Glutamatergic neuron (in vitro differentiated cells): ENCODE measurements around the gene STPG3. TPM values are rescaled to one million over a fixed set of nuclear protein-coding genes. Genes with fewer than 3 reads are reported as not detected.

Experiments
- DNase-seq: peaks from one replicate; pipeline ENCODE4 v3.0.0; 2022
- H3K27ac Mint-ChIP-seq: one replicate; pipeline ENCODE4 v1.8.0; 2020; ENCODE audit warnings: mild to moderate bottlenecking, mixed read lengths, inconsistent platforms; ENCODE audit not compliant: unreplicated experiment
- H3K27me3 Mint-ChIP-seq: one replicate; pipeline ENCODE4 v1.8.0; 2020; ENCODE audit warnings: mild to moderate bottlenecking, moderate library complexity, mixed read lengths, inconsistent platforms; ENCODE audit not compliant: unreplicated experiment
- H3K36me3 Mint-ChIP-seq: one replicate; pipeline ENCODE4 v1.8.0; 2020; ENCODE audit warnings: mild to moderate bottlenecking, mixed read lengths, inconsistent platforms; ENCODE audit not compliant: unreplicated experiment
- H3K4me1 Mint-ChIP-seq: one replicate; pipeline ENCODE4 v1.8.0; 2020; ENCODE audit warnings: mild to moderate bottlenecking, low read depth, mixed read lengths, inconsistent platforms; ENCODE audit not compliant: unreplicated experiment
- H3K4me3 Mint-ChIP-seq: one replicate; pipeline ENCODE4 v1.8.0; 2020; ENCODE audit warnings: mild to moderate bottlenecking, mixed read lengths, inconsistent platforms; ENCODE audit not compliant: unreplicated experiment
- H3K9me3 Mint-ChIP-seq: one replicate; pipeline ENCODE4 v1.8.0; 2020; ENCODE audit warnings: mild to moderate bottlenecking, moderate library complexity, mixed read lengths, inconsistent platforms; ENCODE audit not compliant: unreplicated experiment
- CTCF ChIP-seq: fragments of 200-600 bp; sonication (generic); IDR thresholded peaks from one replicate; pipeline ENCODE4 v1.5.0; 2021; ENCODE audit not compliant: partially characterized antibody, unreplicated experiment
- total RNA-seq: library from RNA; stranded (reverse); fragmentation: NEBNext Ultra II Directional; extraction: Animal tissue kit (Norgen Biotek cat#: 25700); gene quantifications from one replicate; pipeline ENCODE4 v1.2.1, GENCODE V29; 2021; ENCODE audit not compliant: unreplicated experiment

Gene STPG3
- total RNA-seq, 1 donor from 2014 or later: not detected

GRCh38 chr9:137232101-137232500 is 19.0 kb upstream of the STPG3 start:
- H3K4me1 Mint-ChIP-seq: peaks cover 2% of the 10 kb centered on the region
- no peak for TF ChIP-seq CTCF
- no peak for DNase-seq
- no peak overlapping the region for H3K4me3 Mint-ChIP-seq
- H3K36me3 Mint-ChIP-seq: no peaks in the 10 kb centered on the region
- no peak overlapping the region for H3K27ac Mint-ChIP-seq
- H3K27me3 Mint-ChIP-seq: no peaks in the 10 kb centered on the region
- H3K9me3 Mint-ChIP-seq: no peaks in the 10 kb centered on the region

GRCh38 chr9:137232510-137232909 is 18.6 kb upstream of the STPG3 start:
- H3K36me3 Mint-ChIP-seq: no peaks in the 10 kb centered on the region
- no peaks in the 10 kb centered on the region for H3K9me3 Mint-ChIP-seq
- no peak for TF ChIP-seq CTCF
- DNase-seq: no peak
- H3K4me1 Mint-ChIP-seq: peaks cover 1% of the 10 kb centered on the region
- no peak overlapping the region for H3K4me3 Mint-ChIP-seq
- no peak overlapping the region for H3K27ac Mint-ChIP-seq
- no peaks in the 10 kb centered on the region for H3K27me3 Mint-ChIP-seq

GRCh38 chr9:137233143-137233980 is 17.7 kb upstream of the STPG3 start:
- no peak for TF ChIP-seq CTCF
- DNase-seq: no peak
- H3K4me1 Mint-ChIP-seq: peaks cover 2% of the 10 kb centered on the region

GRCh38 chr9:137234055-137234697 is 16.9 kb upstream of the STPG3 start:
- no peak overlapping the region for H3K4me3 Mint-ChIP-seq

More at GRCh38 chr9:137233143-137233980, 17.7 kb upstream of the STPG3 start:
- Mint-ChIP-seq H3K27ac (no peak overlapping the region), H3K36me3 (no peaks in the 10 kb centered on the region), H3K4me3 (no peak overlapping the region), H3K27me3 (no peaks in the 10 kb centered on the region), H3K9me3 (peaks cover 1% of the 10 kb centered on the region)

More at GRCh38 chr9:137234055-137234697, 16.9 kb upstream of the STPG3 start:
- no peak overlapping the region for H3K27ac Mint-ChIP-seq
- H3K4me1 Mint-ChIP-seq: peaks cover 8% of the 10 kb centered on the region
- H3K27me3 Mint-ChIP-seq: no peaks in the 10 kb centered on the region
- no peak for TF ChIP-seq CTCF
- peaks cover 4% of the 10 kb centered on the region for H3K9me3 Mint-ChIP-seq
- DNase-seq: no peak
- H3K36me3 Mint-ChIP-seq: no peaks in the 10 kb centered on the region
